GM12878 (cell line): ENCODE data around the gene TNFAIP3. TPM values are rescaled to one million over a fixed set of nuclear protein-coding genes. Genes with fewer than 3 reads are reported as not detected.

Source experiments
- ATAC-seq: fragments of 200-7000 bp; cut with Tn5 transposase; 3 replicates; pipeline ENCODE4 v1.9.1; 2020; ENCODE audit warnings: mild to moderate bottlenecking, moderate library complexity
- BruUV-seq: library from RNA; stranded (reverse); fragments of 400-500 nt; replicated peaks from 2 replicates; lab custom pipeline; 2021; lab: Mats Ljungman, UMichigan
- CTCF ChIA-PET: fragments of 300-600 bp; sonication (Branson Sonifier 250); formaldehyde crosslinking; extraction: SDS; loops from one replicate; lab custom pipeline; 2021; ENCODE audit warnings: inconsistent platforms; lab: Yijun Ruan, JAX
- POLR2A ChIA-PET: fragments of 350-600 bp; formaldehyde crosslinking; extraction: SDS; loops from one replicate; lab custom pipeline; 2021; ENCODE audit warnings: inconsistent platforms; lab: Charles Lee
- RAD21 ChIA-PET: fragments of 300-600 bp; sonication (Branson Sonifier 250); formaldehyde crosslinking; loops from one replicate; lab custom pipeline; 2023; ENCODE audit warnings: antibody characterized with exemption; ENCODE audit not compliant: unreplicated experiment; lab: Charles Lee
- SMC1A ChIA-PET: fragments of 300-600 bp; sonication (Branson Sonifier 250); formaldehyde crosslinking; loops from one replicate; lab custom pipeline; 2023; ENCODE audit not compliant: unreplicated experiment, uncharacterized antibody; lab: Charles Lee
- DNase-seq: peaks from one replicate; pipeline ENCODE4 v3.0.0-alpha.2; 2011; ENCODE audit warnings: low read depth, low spot score
- FAIRE-seq: peaks from 3 replicates; lab custom pipeline; 2011; peaks lifted over from hg19 to GRCh38; lab: Jason Lieb, UNC
- H2AFZ ChIP-seq: 2 replicates; pipeline ENCODE4 v1.6.0; 2011; ENCODE audit warnings: low read depth, low read length, control low read depth; ENCODE audit not compliant: control insufficient read depth
- H3K27ac ChIP-seq: 2 replicates; pipeline ENCODE4 v1.5.1; 2011; ENCODE audit warnings: control low read depth; ENCODE audit not compliant: control insufficient read depth, insufficient read depth
- H3K27me3 ChIP-seq, 2 experiments: replicated peaks in 1 of 2; 2 replicates each; pipeline versions ENCODE4 v1.6.0 to v1.6.1; 2011; ENCODE audit warnings: low read length in 1 of 2; ENCODE audit not compliant: control insufficient read depth in 2 of 2, insufficient read depth in 2 of 2
- H3K36me3 ChIP-seq, 2 experiments: 2 replicates each; pipeline ENCODE4 v1.5.1; 2011; ENCODE audit warnings: low read length in 1 of 2; ENCODE audit not compliant: control insufficient read depth in 2 of 2, insufficient read depth in 2 of 2
- H3K4me1 ChIP-seq: 2 replicates; pipeline ENCODE4 v1.6.1; 2011; ENCODE audit warnings: mild to moderate bottlenecking, low read length, moderate library complexity, mixed read lengths; ENCODE audit not compliant: control insufficient read depth, insufficient read depth
- H3K4me2 ChIP-seq: 2 replicates; pipeline ENCODE4 v1.6.0; 2011; ENCODE audit warnings: control low read depth; ENCODE audit not compliant: control insufficient read depth, insufficient read depth
- H3K4me3 ChIP-seq: fragments of 200-600 bp; sonication (generic); 2 replicates; pipeline ENCODE4 v1.5.1; 2016
- H3K79me2 ChIP-seq: 2 replicates; pipeline ENCODE4 v1.6.0; 2011; ENCODE audit warnings: low read length; ENCODE audit not compliant: control insufficient read depth, insufficient read depth
- H3K9ac ChIP-seq: 2 replicates; pipeline ENCODE4 v1.8.0; 2011; ENCODE audit warnings: low read length, control low read depth, mixed read lengths; ENCODE audit not compliant: control insufficient read depth, insufficient read depth
- H3K9me3 ChIP-seq: replicated peaks from 3 replicates; pipeline ENCODE4 v1.5.1; 2011; ENCODE audit warnings: mild to moderate bottlenecking, low read length; ENCODE audit not compliant: control insufficient read depth, insufficient read depth
- H4K20me1 ChIP-seq: 2 replicates; pipeline ENCODE4 v1.6.0; 2011; ENCODE audit not compliant: control insufficient read depth, insufficient read depth
- BRCA1 ChIP-seq: IDR thresholded peaks from 2 replicates; pipeline ENCODE4 v1.6.1; 2011; ENCODE audit warnings: low read depth, low read length, improper control_type of control experiment
- MXI1 ChIP-seq: fragments of 150-350 bp; IDR thresholded peaks from 2 replicates; pipeline ENCODE4 v1.6.1; 2011; ENCODE audit warnings: low read depth, mild to moderate bottlenecking, inconsistent platforms, low read length, improper control_type of control experiment
- STAT3 ChIP-seq: IDR thresholded peaks from 2 replicates; pipeline ENCODE4 v1.6.1; 2011; ENCODE audit warnings: low read depth, low read length, improper control_type of control experiment
- ZNF622 ChIP-seq: fragments of 450-650 bp; IDR thresholded peaks from 2 replicates; pipeline ENCODE4 v1.6.1; 2017; ENCODE audit warnings: mild to moderate bottlenecking, inconsistent platforms
- WGBS: methylation state at CpG from one replicate; pipeline ENCODE4 v1.1.6; 2016; ENCODE audit warnings: low lambda C conversion rate; ENCODE audit not compliant: insufficient replicate concordance, insufficient coverage; ENCODE audit errors: missing lambda C conversion rate; 5-methylcytosine and 5-hydroxymethylcytosine counted together
- in situ Hi-C: fragments of 300-500 bp; cut with MboI; formaldehyde crosslinking; loops from 9 replicates; pipeline ENCODE4 v1.14.3; 2018; ENCODE audit warnings: mixed read lengths
- intact Hi-C: fragments of 100-400 bp; cut with micrococcal nuclease; formaldehyde crosslinking; loops from one replicate; pipeline ENCODE4 v1.14.2; 2022; ENCODE audit not compliant: unreplicated experiment
- polyA plus RNA-seq, 11 experiments: library from polyadenylated mRNA; depleted of rRNA in 4 of 11; unstranded in 6 of 11; stranded (reverse) in 5 of 11; fragments of >200 nt; fragmentation: Nextera tagmentation in 4 of 11; fragmentation: Illumina TruSeq in 1 of 11; extraction: Ambion mirVana in 4 of 11; extraction: Trizol in 1 of 11; gene quantifications; 1 replicate in 1 of 11; 2 replicates in 10 of 11; pipeline versions ENCODE4 v1.2.1 to v1.2.3, GENCODE V29; 2011 to 2016; ENCODE audit warnings: inconsistent platforms in 2 of 11, missing spikeins in 2 of 11, low read depth in 1 of 11
- total RNA-seq, 4 experiments: library from RNA; depleted of rRNA in 3 of 4; stranded (reverse); fragments of >200 nt in 3 of 4; fragmentation: Illumina TruSeq in 1 of 4; extraction: Trizol in 1 of 4; gene quantifications; 2 replicates each; pipeline versions ENCODE4 v1.2.1 to v1.2.3, GENCODE V29; 2013 to 2021
- TF ChIP-seq, protein P1 (sequence below): IDR thresholded peaks from 2 replicates; pipeline ENCODE4 v1.6.1; 2012; ENCODE audit warnings: low read depth, low read length, improper control_type of control experiment
- TF ChIP-seq, protein P2 (sequence below): IDR thresholded peaks from 2 replicates; pipeline ENCODE4 v1.6.1; 2011; ENCODE audit warnings: mild to moderate bottlenecking, low read depth, low read length, moderate library complexity; ENCODE audit not compliant: insufficient replicate concordance
- TF ChIP-seq, protein P3 (sequence below): IDR thresholded peaks from 2 replicates; pipeline ENCODE4 v1.6.1; 2012; ENCODE audit warnings: low read length, inconsistent platforms
- TF ChIP-seq, protein P4 (sequence below): IDR thresholded peaks from 2 replicates; pipeline ENCODE4 v1.6.1; 2012; ENCODE audit warnings: low read depth, low read length, improper control_type of control experiment

The TNFAIP3 gene
- total and polyA plus RNA-seq, 10 of the 15 experiments (the other 5 are each of a cell fraction or from before 2014, with no cell fraction given) = 18.0 to 350 (median 127) TPM

DNA sequence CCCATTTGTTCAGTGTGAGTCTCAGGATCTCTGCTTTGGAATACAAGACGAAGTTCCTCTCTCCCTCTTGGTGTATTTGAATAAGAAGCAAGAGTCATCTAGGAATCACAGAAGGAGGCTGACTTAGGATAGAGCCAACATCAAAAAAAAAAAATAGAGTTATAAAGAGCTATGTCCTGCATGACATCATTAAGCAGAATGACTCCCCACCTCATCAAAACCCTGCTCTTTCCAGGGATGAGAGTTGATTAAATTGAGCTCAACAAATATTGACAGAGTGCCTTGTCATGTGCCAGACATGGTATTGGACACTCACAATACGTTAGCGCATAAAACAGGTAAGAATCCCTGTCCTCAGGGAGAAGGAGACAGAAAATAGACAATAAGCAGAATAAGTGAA is 48.6 kb upstream of the TNFAIP3 start:
- POLR2A ChIA-PET = interaction anchor here (0.5 to 1.2 kb wide), 3 partner anchors 9 to 15 kb away, joined by 4 to 8 read pairs (median 7); no protein-coding TSS in a partner anchor

More for the DNA sequence above, 48.6 kb upstream of the TNFAIP3 start:
- FAIRE-seq (no peak), ATAC-seq (no peak), DNase-seq (no peak)
- no peaks in the 10 kb centered on the region for H4K20me1 ChIP-seq
- ChIA-PET RAD21 (interaction anchor here (0.8 to 4.2 kb wide), 3 partner anchors 48 to 110 kb away, joined by 3 to 12 read pairs (median 3); partner anchors contain the start of gene TNFAIP3), SMC1A (interaction anchor here (0.6 to 1.8 kb wide), 7 partner anchors 9 to 126 kb away, joined by 3 to 12 read pairs (median 4); no protein-coding TSS in a partner anchor), CTCF (interaction anchor here (0.9 to 1.1 kb wide), 2 partner anchors 19 to 26 kb away, joined by 4 read pairs; no protein-coding TSS in a partner anchor)
- H3K9ac ChIP-seq = no peak overlapping the region
- H3K4me2 ChIP-seq = no peak overlapping the region
- no peaks in the 10 kb centered on the region for H3K79me2 ChIP-seq
- TF ChIP-seq, protein P1, sequence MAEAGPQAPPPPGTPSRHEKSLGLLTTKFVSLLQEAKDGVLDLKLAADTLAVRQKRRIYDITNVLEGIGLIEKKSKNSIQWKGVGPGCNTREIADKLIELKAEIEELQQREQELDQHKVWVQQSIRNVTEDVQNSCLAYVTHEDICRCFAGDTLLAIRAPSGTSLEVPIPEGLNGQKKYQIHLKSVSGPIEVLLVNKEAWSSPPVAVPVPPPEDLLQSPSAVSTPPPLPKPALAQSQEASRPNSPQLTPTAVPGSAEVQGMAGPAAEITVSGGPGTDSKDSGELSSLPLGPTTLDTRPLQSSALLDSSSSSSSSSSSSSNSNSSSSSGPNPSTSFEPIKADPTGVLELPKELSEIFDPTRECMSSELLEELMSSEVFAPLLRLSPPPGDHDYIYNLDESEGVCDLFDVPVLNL = no peak
- no peak for TF ChIP-seq STAT3
- TF ChIP-seq, protein P2, sequence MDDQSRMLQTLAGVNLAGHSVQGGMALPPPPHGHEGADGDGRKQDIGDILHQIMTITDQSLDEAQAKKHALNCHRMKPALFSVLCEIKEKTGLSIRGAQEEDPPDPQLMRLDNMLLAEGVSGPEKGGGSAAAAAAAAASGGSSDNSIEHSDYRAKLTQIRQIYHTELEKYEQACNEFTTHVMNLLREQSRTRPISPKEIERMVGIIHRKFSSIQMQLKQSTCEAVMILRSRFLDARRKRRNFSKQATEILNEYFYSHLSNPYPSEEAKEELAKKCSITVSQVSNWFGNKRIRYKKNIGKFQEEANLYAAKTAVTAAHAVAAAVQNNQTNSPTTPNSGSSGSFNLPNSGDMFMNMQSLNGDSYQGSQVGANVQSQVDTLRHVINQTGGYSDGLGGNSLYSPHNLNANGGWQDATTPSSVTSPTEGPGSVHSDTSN = no peak
- TF ChIP-seq MXI1 = no peak
- no peak for TF ChIP-seq ZNF622
- TF ChIP-seq, protein P3, sequence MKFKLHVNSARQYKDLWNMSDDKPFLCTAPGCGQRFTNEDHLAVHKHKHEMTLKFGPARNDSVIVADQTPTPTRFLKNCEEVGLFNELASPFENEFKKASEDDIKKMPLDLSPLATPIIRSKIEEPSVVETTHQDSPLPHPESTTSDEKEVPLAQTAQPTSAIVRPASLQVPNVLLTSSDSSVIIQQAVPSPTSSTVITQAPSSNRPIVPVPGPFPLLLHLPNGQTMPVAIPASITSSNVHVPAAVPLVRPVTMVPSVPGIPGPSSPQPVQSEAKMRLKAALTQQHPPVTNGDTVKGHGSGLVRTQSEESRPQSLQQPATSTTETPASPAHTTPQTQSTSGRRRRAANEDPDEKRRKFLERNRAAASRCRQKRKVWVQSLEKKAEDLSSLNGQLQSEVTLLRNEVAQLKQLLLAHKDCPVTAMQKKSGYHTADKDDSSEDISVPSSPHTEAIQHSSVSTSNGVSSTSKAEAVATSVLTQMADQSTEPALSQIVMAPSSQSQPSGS = no peak
- TF ChIP-seq, protein P4, sequence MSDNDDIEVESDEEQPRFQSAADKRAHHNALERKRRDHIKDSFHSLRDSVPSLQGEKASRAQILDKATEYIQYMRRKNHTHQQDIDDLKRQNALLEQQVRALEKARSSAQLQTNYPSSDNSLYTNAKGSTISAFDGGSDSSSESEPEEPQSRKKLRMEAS = no peak
- TF ChIP-seq BRCA1 = no peak
- H3K27me3 ChIP-seq = no peaks in the 10 kb centered on the region
- in situ Hi-C loops = no loop called here
- H2AFZ ChIP-seq = no peak overlapping the region
- no peaks in the 10 kb centered on the region for H3K36me3 ChIP-seq
- no peak overlapping the region for H3K27ac ChIP-seq
- no peak overlapping the region for H3K4me3 ChIP-seq
- intact Hi-C loops = no loop called here
- no TSS peak for BruUV-seq
- 100% methylated on average over 3 of the region's 3 CpGs for WGBS
- H3K4me1 ChIP-seq = peaks cover 26% of the 10 kb centered on the region
- H3K9me3 ChIP-seq = peaks cover 2% of the 10 kb centered on the region; the same call in 1 of the 3 replicates
